ENCODE results near the gene TAAR8. TPM values are rescaled to one million over a fixed set of nuclear protein-coding genes. Genes with fewer than 3 reads are reported as not detected.

The TAAR8 gene
- total RNA-seq, 2 experiments from 2014 or later = not detected

GRCh38 chr6:132571774-132572173 is 19.3 kb downstream of the TAAR8 start:
- CTCF ChIA-PET = no interaction called here
- POLR2A ChIA-PET = no interaction called here
- H3K27me3 Mint-ChIP-seq = peaks cover 17% of the 10 kb centered on the region
- intact Hi-C loops (cut with micrococcal nuclease) = no loop called here
- no peak for ATAC-seq
- H3K9me3 Mint-ChIP-seq = no peaks in the 10 kb centered on the region
- no peak overlapping the region for H3K27ac Mint-ChIP-seq
- no peak overlapping the region for H3K4me3 Mint-ChIP-seq
- no peaks in the 10 kb centered on the region for H3K4me1 Mint-ChIP-seq (ENCODE audit: low read depth)
- DNase-seq = no peak
- TF ChIP-seq, protein P1, sequence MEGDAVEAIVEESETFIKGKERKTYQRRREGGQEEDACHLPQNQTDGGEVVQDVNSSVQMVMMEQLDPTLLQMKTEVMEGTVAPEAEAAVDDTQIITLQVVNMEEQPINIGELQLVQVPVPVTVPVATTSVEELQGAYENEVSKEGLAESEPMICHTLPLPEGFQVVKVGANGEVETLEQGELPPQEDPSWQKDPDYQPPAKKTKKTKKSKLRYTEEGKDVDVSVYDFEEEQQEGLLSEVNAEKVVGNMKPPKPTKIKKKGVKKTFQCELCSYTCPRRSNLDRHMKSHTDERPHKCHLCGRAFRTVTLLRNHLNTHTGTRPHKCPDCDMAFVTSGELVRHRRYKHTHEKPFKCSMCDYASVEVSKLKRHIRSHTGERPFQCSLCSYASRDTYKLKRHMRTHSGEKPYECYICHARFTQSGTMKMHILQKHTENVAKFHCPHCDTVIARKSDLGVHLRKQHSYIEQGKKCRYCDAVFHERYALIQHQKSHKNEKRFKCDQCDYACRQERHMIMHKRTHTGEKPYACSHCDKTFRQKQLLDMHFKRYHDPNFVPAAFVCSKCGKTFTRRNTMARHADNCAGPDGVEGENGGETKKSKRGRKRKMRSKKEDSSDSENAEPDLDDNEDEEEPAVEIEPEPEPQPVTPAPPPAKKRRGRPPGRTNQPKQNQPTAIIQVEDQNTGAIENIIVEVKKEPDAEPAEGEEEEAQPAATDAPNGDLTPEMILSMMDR (IDR thresholded peaks at IDR 0.05) = no peak
- H3K36me3 Mint-ChIP-seq (ENCODE audit: low read depth) = no peaks in the 10 kb centered on the region

DNA sequence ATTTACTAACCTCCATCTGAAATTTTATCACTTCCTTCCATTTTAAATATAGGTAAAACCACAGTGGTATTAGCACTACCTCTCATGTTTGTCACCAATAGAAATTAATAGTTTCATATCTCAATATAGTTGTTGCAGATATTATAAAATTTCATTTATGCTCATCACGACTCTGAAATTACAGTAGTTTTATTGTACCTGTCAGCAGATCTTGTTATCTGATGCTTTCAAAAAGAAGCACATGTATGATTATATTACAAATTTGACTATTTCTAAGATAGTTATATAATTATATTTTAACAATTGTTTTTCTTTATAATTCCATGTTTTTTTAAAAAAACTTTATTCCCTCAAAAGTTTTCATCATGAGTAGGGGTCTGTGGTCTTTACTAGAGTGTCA is 32.2 kb downstream of the TAAR8 start:
- Mint-ChIP-seq H3K4me3 (no peak overlapping the region), H3K4me1 (ENCODE audit: low read depth) (no peaks in the 10 kb centered on the region), H3K27me3 (peaks cover 11% of the 10 kb centered on the region), H3K27ac (no peak overlapping the region), H3K9me3 (no peaks in the 10 kb centered on the region), H3K36me3 (ENCODE audit: low read depth) (no peaks in the 10 kb centered on the region)
- ChIA-PET CTCF (no interaction called here), POLR2A (no interaction called here)
- intact Hi-C loops (cut with micrococcal nuclease) = no loop called here
- TF ChIP-seq, protein P1 (IDR thresholded peaks at IDR 0.05) = no peak
- ATAC-seq = no peak
- DNase-seq = no peak

DNA sequence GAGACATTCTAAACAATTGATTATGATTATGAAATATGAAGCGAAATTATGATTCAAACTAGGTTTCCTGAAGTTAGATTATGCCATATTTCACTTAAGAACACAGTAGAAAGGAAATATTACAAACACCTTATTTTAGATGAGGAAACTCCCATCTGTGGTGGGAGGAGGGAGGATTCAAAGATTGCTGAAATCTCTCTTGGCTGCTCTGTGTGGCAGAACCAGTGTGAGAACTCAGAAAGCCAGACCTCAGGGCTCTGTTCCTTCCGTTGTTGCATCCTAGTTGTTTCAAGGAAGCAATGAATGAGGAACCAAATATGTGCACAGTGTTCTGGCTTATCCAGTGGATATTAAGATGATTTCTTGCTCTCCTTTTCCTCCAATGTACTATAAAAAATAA is 35.0 kb downstream of the TAAR8 start:
- ChIA-PET CTCF (no interaction called here), POLR2A (no interaction called here)
- no peak for ATAC-seq
- no peak overlapping the region for H3K4me3 Mint-ChIP-seq
- TF ChIP-seq, protein P1 (IDR thresholded peaks at IDR 0.05) = no peak
- H3K36me3 Mint-ChIP-seq (ENCODE audit: low read depth) = no peaks in the 10 kb centered on the region
- H3K4me1 Mint-ChIP-seq (ENCODE audit: low read depth) = no peaks in the 10 kb centered on the region
- H3K27ac Mint-ChIP-seq = no peak overlapping the region
- no peak for DNase-seq
- H3K27me3 Mint-ChIP-seq = peaks cover 6% of the 10 kb centered on the region
- H3K9me3 Mint-ChIP-seq = no peaks in the 10 kb centered on the region
- intact Hi-C loops (cut with micrococcal nuclease) = no loop called here

GRCh38 chr6:132589454-132589853 is 37.0 kb downstream of the TAAR8 start, which contains the start of gene TAAR5:
Gene TAAR5, minus strand, starts transcription at chr6:132589741. Its CDS starts 55 bp downstream, at chr6:132589686.
- DNase-seq (no peak), ATAC-seq (no peak)
- H3K27ac Mint-ChIP-seq = no peak within 1 kb of the TSS
- CTCF ChIA-PET = no interaction called here
- POLR2A ChIA-PET = no interaction called here
- intact Hi-C loops (cut with micrococcal nuclease) = no loop called here
- no peak within 1 kb of the TSS for H3K4me3 Mint-ChIP-seq
- H3K4me1 Mint-ChIP-seq (ENCODE audit: low read depth) = no peaks in the 10 kb centered on the region
- peaks cover 8% of the 10 kb centered on the region for H3K27me3 Mint-ChIP-seq
- TF ChIP-seq, protein P1 (IDR thresholded peaks at IDR 0.05) = no peak
- H3K36me3 Mint-ChIP-seq (ENCODE audit: low read depth) = no peaks in the 10 kb centered on the region
- no peaks in the 10 kb centered on the region for H3K9me3 Mint-ChIP-seq

- Mint-ChIP-seq H3K4me1 (ENCODE audit: low read depth) (no peaks in the 10 kb centered on the region), H3K36me3 (ENCODE audit: low read depth) (no peaks in the 10 kb centered on the region), H3K27ac (no peak overlapping the region), H3K9me3 (no peaks in the 10 kb centered on the region), H3K4me3 (no peak overlapping the region), H3K27me3 (peaks cover 14% of the 10 kb centered on the region)
- POLR2A ChIA-PET = no interaction called here
- DNase-seq (no peak), ATAC-seq (no peak)
- TF ChIP-seq, protein P1 (IDR thresholded peaks at IDR 0.05) = no peak
- intact Hi-C loops (cut with micrococcal nuclease) = no loop called here
- CTCF ChIA-PET = no interaction called here
Measured at GRCh38 chr6:132590362-132590761, 37.9 kb downstream of the TAAR8 start.

Measured in activated CD8-positive, alpha-beta T cell treated with anti-CD3 and anti-CD28 coated beads for 36 hours (primary cell).